Vagina (tissue), 2 donors: Measurements from ENCODE around the gene GSG1L. TPM values are rescaled to one million over a fixed set of nuclear protein-coding genes. Genes with fewer than 3 reads are reported as not detected.

Source experiments
- DNase-seq, 2 donors: peaks; one replicate each; pipeline ENCODE4 v3.0.0-alpha.2; 2017; ENCODE audit errors: extremely low spot score in 2 of 2
- H3K27ac ChIP-seq: fragments of 200-600 bp; sonication (generic); one replicate; pipeline ENCODE4 v1.5.1; 2019
- H3K27me3 ChIP-seq: fragments of 200-600 bp; sonication (generic); one replicate; pipeline ENCODE4 v1.5.1; 2019
- H3K36me3 ChIP-seq, 2 donors: fragments of 200-600 bp; sonication (generic); one replicate each; pipeline ENCODE4 v1.5.1; 2017 to 2019
- H3K4me1 ChIP-seq: fragments of 200-600 bp; sonication (generic); one replicate; pipeline ENCODE4 v1.5.1; 2019
- H3K4me3 ChIP-seq, 2 donors: fragments of 200-600 bp; sonication (generic); 1 replicate in 1 of 2; 2 replicates in 1 of 2; pipeline ENCODE4 v1.5.1; 2016 to 2019
- H3K9me3 ChIP-seq: fragments of 200-600 bp; sonication (generic); one replicate; pipeline ENCODE4 v1.5.1; 2019
- CTCF ChIP-seq, 3 experiments: fragments of 450-650 bp in 2 of 3; fragments of 200-600 bp in 1 of 3; sonication (generic) in 1 of 3; IDR thresholded peaks; one replicate each; pipeline ENCODE4 v1.5.1; 2017 to 2019; ENCODE audit warnings: antibody characterized with exemption in 3 of 3, mild to moderate bottlenecking in 2 of 3, moderate library complexity in 2 of 3
- POLR2A ChIP-seq, 2 donors: fragments of 450-650 bp; IDR thresholded peaks; one replicate each; pipeline ENCODE4 v1.6.1; 2017; ENCODE audit warnings: antibody characterized with exemption in 2 of 2, mild to moderate bottlenecking in 2 of 2, moderate library complexity in 2 of 2
- POLR2AphosphoS5 ChIP-seq, 2 donors: sonication (generic); formaldehyde crosslinking; IDR thresholded peaks; one replicate each; pipeline ENCODE4 v1.9.0; 2017; ENCODE audit warnings: antibody characterized with exemption in 2 of 2, mild to moderate bottlenecking in 2 of 2, low read depth in 1 of 2; ENCODE audit not compliant: insufficient read depth in 1 of 2
- intact Hi-C: fragments of 100-400 bp; cut with DNase I; formaldehyde crosslinking; loops from one replicate; pipeline ENCODE4 v1.15.1; 2023
- total RNA-seq: library from RNA; depleted of rRNA; stranded (reverse); fragments of >200 nt; gene quantifications from one replicate; pipeline ENCODE4 v1.2.3, GENCODE V29; 2016

Gene GSG1L
- total RNA-seq, 1 donor from 2014 or later, result not detected

GRCh38 chr16:28058839-28059589 is 4.5 kb downstream of the GSG1L start:
- H3K27me3 ChIP-seq, result peaks cover 3% of the 10 kb centered on the region
- no peaks in the 10 kb centered on the region for H3K4me1 ChIP-seq
- DNase-seq, result no peak
- H3K4me3 ChIP-seq, result no peak overlapping the region
- H3K9me3 ChIP-seq, result no peaks in the 10 kb centered on the region
- no peaks in the 10 kb centered on the region for H3K36me3 ChIP-seq
- TF ChIP-seq POLR2A (IDR thresholded peaks at IDR 0.05), result no peak
- TF ChIP-seq CTCF (IDR thresholded peaks at IDR 0.05), result no peak
- no peak for TF ChIP-seq POLR2AphosphoS5 (IDR thresholded peaks at IDR 0.05; ENCODE audit: insufficient read depth in 1 of 2, low read depth in 1 of 2)
- intact Hi-C loops, result no loop called here
- no peak overlapping the region for H3K27ac ChIP-seq

GRCh38 chr16:28057949-28058348 is 5.6 kb downstream of the GSG1L start:
- TF ChIP-seq POLR2A (IDR thresholded peaks at IDR 0.05), result no peak
- no peak for TF ChIP-seq CTCF (IDR thresholded peaks at IDR 0.05)
- no peak for TF ChIP-seq POLR2AphosphoS5 (IDR thresholded peaks at IDR 0.05; ENCODE audit: insufficient read depth in 1 of 2, low read depth in 1 of 2)
- H3K27me3 ChIP-seq, result no peaks in the 10 kb centered on the region
- DNase-seq, result no peak
- no peaks in the 10 kb centered on the region for H3K36me3 ChIP-seq
- intact Hi-C loops, result no loop called here
- H3K4me1 ChIP-seq, result no peaks in the 10 kb centered on the region
- no peaks in the 10 kb centered on the region for H3K9me3 ChIP-seq
- no peak overlapping the region for H3K4me3 ChIP-seq
- H3K27ac ChIP-seq, result no peak overlapping the region

GRCh38 chr16:28053461-28053860 is 10.1 kb downstream of the GSG1L start:
- no peaks in the 10 kb centered on the region for H3K36me3 ChIP-seq
- intact Hi-C loops, result no loop called here
- TF ChIP-seq POLR2AphosphoS5 (IDR thresholded peaks at IDR 0.05; ENCODE audit: insufficient read depth in 1 of 2, low read depth in 1 of 2), result no peak
- TF ChIP-seq CTCF (IDR thresholded peaks at IDR 0.05), result no peak
- no peak for TF ChIP-seq POLR2A (IDR thresholded peaks at IDR 0.05)
- no peaks in the 10 kb centered on the region for H3K27me3 ChIP-seq
- H3K4me3 ChIP-seq, result no peak overlapping the region
- no peak for DNase-seq
- no peak overlapping the region for H3K27ac ChIP-seq
- peaks cover 7% of the 10 kb centered on the region for H3K9me3 ChIP-seq
- no peaks in the 10 kb centered on the region for H3K4me1 ChIP-seq

GRCh38 chr16:28052274-28053128 is 11.0 kb downstream of the GSG1L start:
- Histone ChIP-seq H3K27ac (no peak overlapping the region), H3K4me1 (no peaks in the 10 kb centered on the region), H3K27me3 (no peaks in the 10 kb centered on the region), H3K4me3 (no peak overlapping the region), H3K9me3 (peaks cover 7% of the 10 kb centered on the region), H3K36me3 (no peaks in the 10 kb centered on the region)
- no peak for DNase-seq
- TF ChIP-seq CTCF (IDR thresholded peaks at IDR 0.05) (no peak), POLR2A (IDR thresholded peaks at IDR 0.05) (no peak), POLR2AphosphoS5 (IDR thresholded peaks at IDR 0.05; ENCODE audit: insufficient read depth in 1 of 2, low read depth in 1 of 2) (no peak)
- intact Hi-C loops, result no loop called here
